PFSK-1 (cell line): Measurements from ENCODE around the gene SPACA6.

Experiments
- FOXP2 ChIP-seq: optimal IDR thresholded peaks from 2 replicates; pipeline ENCODE3; 2011; ENCODE audit warnings: borderline replicate concordance, control low read depth, inconsistent platforms; ENCODE audit not compliant: insufficient read depth; ENCODE audit errors: extremely low read length, extremely low read depth
- POLR2AphosphoS5 ChIP-seq: IDR thresholded peaks from 2 replicates; pipeline ENCODE4 v1.6.1; 2012; ENCODE audit warnings: low read depth, mild to moderate bottlenecking, control low read depth, low read length, moderate library complexity
- REST ChIP-seq, 2 experiments: IDR thresholded peaks; 2 replicates each; pipeline versions ENCODE4 v1.6.1 to v1.8.0; 2011 to 2012; ENCODE audit warnings: low read depth in 2 of 2, low read length in 2 of 2, control low read depth in 1 of 2, inconsistent platforms in 1 of 2, mild to moderate bottlenecking in 1 of 2, moderate library complexity in 1 of 2; ENCODE audit not compliant: insufficient read depth in 1 of 2
- SIN3A ChIP-seq: IDR thresholded peaks from 2 replicates; pipeline ENCODE4 v1.6.1; 2012; ENCODE audit warnings: mild to moderate bottlenecking, low read length, moderate library complexity, borderline replicate concordance; ENCODE audit not compliant: insufficient read depth
- TAF1 ChIP-seq: IDR thresholded peaks from 2 replicates; pipeline ENCODE4 v1.6.1; 2012; ENCODE audit warnings: low read length, control low read depth, borderline replicate concordance; ENCODE audit not compliant: insufficient read depth

DNA sequence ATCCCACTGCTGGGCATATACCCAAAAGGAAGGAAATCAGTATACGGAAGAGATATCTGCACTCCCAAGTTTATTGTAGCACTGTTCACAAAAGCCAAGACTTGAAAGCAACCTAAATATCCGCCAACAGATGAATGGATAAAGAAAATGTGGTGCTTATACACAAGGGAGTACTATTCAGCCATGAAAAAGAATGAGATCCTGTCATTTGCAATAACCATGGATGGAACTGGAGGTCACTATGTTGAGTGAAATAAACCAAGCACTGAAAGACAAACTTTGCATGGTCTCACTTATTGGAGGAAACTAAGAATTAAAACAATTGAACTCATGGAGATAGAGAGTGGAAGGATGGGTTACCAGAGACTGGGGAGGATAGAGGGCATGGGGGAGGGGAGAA lies 40.0 kb upstream of the SPACA6 start:
- TF ChIP-seq POLR2AphosphoS5 (no peak), SIN3A (no peak), REST (IDR thresholded peaks at IDR 0.05; ENCODE audit: insufficient read depth in 1 of 2, low read depth in 2 of 2, low read length in 2 of 2) (no peak), TAF1 (no peak), FOXP2 (no peak)
